ENCODE results near the gene CPPED1. TPM values are rescaled to one million over a fixed set of nuclear protein-coding genes. Genes with fewer than 3 reads are reported as not detected.

Gene CPPED1
- total RNA-seq, 1 donor from 2014 or later = 17.8 TPM

DNA sequence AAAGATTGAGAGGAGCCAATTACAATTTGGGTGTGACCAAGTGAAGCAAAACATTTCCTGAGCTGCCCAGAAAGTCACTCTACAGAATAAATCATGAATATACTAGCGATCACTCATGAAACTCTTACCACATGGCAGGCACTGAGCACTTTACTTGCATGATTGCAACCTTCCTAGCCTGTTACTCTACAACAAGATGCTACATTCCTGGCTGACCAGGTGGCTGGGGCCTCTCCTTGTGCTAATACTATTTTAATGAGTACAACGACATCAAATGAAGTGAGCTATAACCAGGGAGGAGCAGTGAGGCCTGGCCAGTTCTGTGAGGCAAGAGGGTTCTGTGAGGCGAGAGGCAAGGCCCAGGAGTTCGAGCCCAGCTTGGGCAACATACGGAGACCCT is 75.2 kb downstream of the CPPED1 start:
- peak overlapping the region; percentile 74 for H3K27ac Mint-ChIP-seq (ENCODE audit: unreplicated experiment)
- DNase-seq (ENCODE audit: extremely low spot score, unreplicated experiment) = no peak
- H3K4me1 Mint-ChIP-seq (ENCODE audit: unreplicated experiment) = peaks cover 40% of the 10 kb centered on the region

GRCh38 chr16:12724226-12724625 is 79.5 kb downstream of the CPPED1 start:
- Mint-ChIP-seq H3K36me3 (ENCODE audit: unreplicated experiment) (peaks cover 4% of the 10 kb centered on the region), H3K27ac (ENCODE audit: unreplicated experiment) (no peak overlapping the region), H3K4me3 (ENCODE audit: unreplicated experiment) (no peak overlapping the region), H3K4me1 (ENCODE audit: unreplicated experiment) (peaks cover 51% of the 10 kb centered on the region), H3K9me3 (ENCODE audit: unreplicated experiment) (peaks cover 5% of the 10 kb centered on the region), H3K27me3 (ENCODE audit: unreplicated experiment) (no peaks in the 10 kb centered on the region)
- no peak for TF ChIP-seq CTCF (IDR thresholded peaks at IDR 0.05)
- DNase-seq (ENCODE audit: extremely low spot score, unreplicated experiment) = no peak

More for the DNA sequence above, 75.2 kb downstream of the CPPED1 start:
- peaks cover 17% of the 10 kb centered on the region for H3K9me3 Mint-ChIP-seq (ENCODE audit: unreplicated experiment)
- H3K4me3 Mint-ChIP-seq (ENCODE audit: unreplicated experiment) = no peak overlapping the region
- no peak for TF ChIP-seq CTCF (IDR thresholded peaks at IDR 0.05)
- no peaks in the 10 kb centered on the region for H3K27me3 Mint-ChIP-seq (ENCODE audit: unreplicated experiment)
- peaks cover 18% of the 10 kb centered on the region for H3K36me3 Mint-ChIP-seq (ENCODE audit: unreplicated experiment)

GRCh38 chr16:12723681-12724080 is 80.0 kb downstream of the CPPED1 start:
- Mint-ChIP-seq H3K9me3 (ENCODE audit: unreplicated experiment) (peaks cover 5% of the 10 kb centered on the region), H3K27ac (ENCODE audit: unreplicated experiment) (peak overlapping the region; percentile 9), H3K27me3 (ENCODE audit: unreplicated experiment) (no peaks in the 10 kb centered on the region), H3K4me3 (ENCODE audit: unreplicated experiment) (no peak overlapping the region), H3K4me1 (ENCODE audit: unreplicated experiment) (peaks cover 46% of the 10 kb centered on the region), H3K36me3 (ENCODE audit: unreplicated experiment) (peaks cover 4% of the 10 kb centered on the region)
- no peak for TF ChIP-seq CTCF (IDR thresholded peaks at IDR 0.05)
- peak; percentile 46 for DNase-seq (ENCODE audit: extremely low spot score, unreplicated experiment)

- no peak for DNase-seq (ENCODE audit: extremely low spot score, unreplicated experiment)
- Mint-ChIP-seq H3K27me3 (ENCODE audit: unreplicated experiment) (no peaks in the 10 kb centered on the region), H3K36me3 (ENCODE audit: unreplicated experiment) (peaks cover 4% of the 10 kb centered on the region), H3K4me3 (ENCODE audit: unreplicated experiment) (no peak overlapping the region), H3K9me3 (ENCODE audit: unreplicated experiment) (peaks cover 5% of the 10 kb centered on the region), H3K27ac (ENCODE audit: unreplicated experiment) (peak overlapping the region; percentile 87), H3K4me1 (ENCODE audit: unreplicated experiment) (peaks cover 36% of the 10 kb centered on the region)
- no peak for TF ChIP-seq CTCF (IDR thresholded peaks at IDR 0.05)
Observed at GRCh38 chr16:12721841-12722421, 81.8 kb downstream of the CPPED1 start.

- Mint-ChIP-seq H3K4me3 (ENCODE audit: unreplicated experiment) (no peak overlapping the region), H3K9me3 (ENCODE audit: unreplicated experiment) (peaks cover 7% of the 10 kb centered on the region), H3K4me1 (ENCODE audit: unreplicated experiment) (peaks cover 36% of the 10 kb centered on the region), H3K27me3 (ENCODE audit: unreplicated experiment) (no peaks in the 10 kb centered on the region), H3K27ac (ENCODE audit: unreplicated experiment) (no peak overlapping the region), H3K36me3 (ENCODE audit: unreplicated experiment) (peaks cover 6% of the 10 kb centered on the region)
- TF ChIP-seq CTCF (IDR thresholded peaks at IDR 0.05) = no peak
- no peak for DNase-seq (ENCODE audit: extremely low spot score, unreplicated experiment)
Observed at GRCh38 chr16:12719972-12720371, 83.7 kb downstream of the CPPED1 start.

Measured in osteocyte (in vitro differentiated cells).